GM06990 (cell line): Measurements from ENCODE around the gene SAFB.

ENCODE experiments used
- DNase-seq: peaks from one replicate; pipeline ENCODE4 v3.0.0-alpha.2; 2011; ENCODE audit not compliant: insufficient read length; ENCODE audit errors: extremely low read depth
- H3K27me3 ChIP-seq: replicated peaks from 2 replicates; pipeline ENCODE4 v1.6.0; 2011; ENCODE audit warnings: low read length; ENCODE audit not compliant: control insufficient read depth, insufficient read depth
- H3K36me3 ChIP-seq: 2 replicates; pipeline ENCODE4 v1.5.1; 2011; ENCODE audit warnings: low read length; ENCODE audit not compliant: control insufficient read depth, insufficient read depth
- H3K4me3 ChIP-seq: replicated peaks from 2 replicates; pipeline ENCODE4 v1.5.1; 2011; ENCODE audit warnings: low read depth, mild to moderate bottlenecking, control low read depth, low read length
- CTCF ChIP-seq: IDR thresholded peaks from 2 replicates; pipeline ENCODE4 v1.5.1; 2011; ENCODE audit warnings: low read length, control low read depth, mild to moderate bottlenecking, inconsistent platforms; ENCODE audit not compliant: insufficient read depth, poor library complexity, severe bottlenecking

The SAFB gene

GRCh38 chr19:5671600-5671999 is 48.7 kb downstream of the SAFB start:
- Histone ChIP-seq H3K36me3 (peaks cover 28% of the 10 kb centered on the region), H3K27me3 (no peaks in the 10 kb centered on the region), H3K4me3 (no peak overlapping the region)
- DNase-seq = no peak
- no peak for TF ChIP-seq CTCF

DNA sequence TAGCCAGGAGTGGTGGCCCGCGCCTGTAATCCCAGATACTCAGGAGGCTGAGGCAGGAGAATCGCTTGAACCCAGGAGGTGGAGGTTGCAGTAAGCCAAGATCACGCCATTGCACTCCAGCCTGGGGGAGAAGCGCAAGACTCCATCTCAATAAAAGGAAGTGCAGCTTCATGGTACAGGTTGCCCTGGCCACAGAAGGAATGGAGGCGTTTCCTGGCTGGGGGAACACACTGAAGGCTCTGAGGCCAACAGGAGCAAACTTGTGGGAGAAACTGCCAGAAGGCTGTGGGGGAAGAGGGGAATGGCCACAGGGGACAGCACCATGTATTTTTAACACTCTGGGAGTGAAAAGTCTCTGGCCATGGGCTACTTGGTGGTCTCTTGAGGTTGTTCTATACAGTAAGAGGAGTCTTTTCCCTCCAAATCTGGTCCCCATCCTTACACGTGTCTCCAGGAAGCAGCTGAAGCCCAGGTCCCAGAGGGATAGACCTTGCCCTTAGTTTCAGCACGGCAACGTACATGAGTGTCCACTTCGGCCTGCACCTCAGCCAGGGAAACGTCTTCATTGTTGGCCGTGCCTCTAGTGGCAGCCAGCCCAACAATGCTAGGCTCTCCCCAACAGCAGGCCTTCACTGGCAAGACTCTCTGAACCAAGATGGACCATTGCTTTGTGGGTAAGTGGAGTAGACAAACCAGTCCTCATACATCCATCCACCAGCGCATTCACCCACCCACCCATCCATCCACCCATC is 50.0 kb downstream of the SAFB start:
- H3K36me3 ChIP-seq = peaks cover 23% of the 10 kb centered on the region
- no peak for TF ChIP-seq CTCF
- DNase-seq = no peak
- no peaks in the 10 kb centered on the region for H3K27me3 ChIP-seq
- no peak overlapping the region for H3K4me3 ChIP-seq

- H3K27me3 ChIP-seq = no peaks in the 10 kb centered on the region
- no peak for TF ChIP-seq CTCF
- peaks cover 23% of the 10 kb centered on the region for H3K36me3 ChIP-seq
- no peak for DNase-seq
- no peak overlapping the region for H3K4me3 ChIP-seq
These were observed 50.9 kb downstream of the SAFB start for GRCh38 chr19:5673752-5674151.

DNA sequence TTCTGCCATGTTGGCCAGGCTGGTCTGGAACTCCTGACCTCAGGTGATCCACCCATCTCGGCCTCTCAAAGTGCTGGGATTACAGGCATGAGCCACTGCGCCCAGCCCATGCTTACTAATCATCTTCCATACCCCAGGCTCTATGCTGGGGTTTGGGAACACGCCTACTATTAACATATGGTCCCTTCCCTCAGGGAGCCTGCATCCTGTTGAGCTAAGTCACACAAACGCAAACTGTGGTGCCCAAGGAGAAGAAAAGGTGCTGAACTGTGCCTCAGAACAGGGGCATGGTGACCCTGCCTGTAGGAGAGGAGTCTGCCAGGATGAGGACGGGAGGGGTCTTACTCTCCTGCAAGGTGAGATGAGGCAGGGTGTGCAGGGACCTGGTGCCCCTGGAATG is 51.8 kb downstream of the SAFB start:
- no peak for TF ChIP-seq CTCF
- no peak for DNase-seq
- Histone ChIP-seq H3K36me3 (peaks cover 13% of the 10 kb centered on the region), H3K4me3 (no peak overlapping the region), H3K27me3 (no peaks in the 10 kb centered on the region)

- H3K27me3 ChIP-seq = no peaks in the 10 kb centered on the region
- peaks cover 11% of the 10 kb centered on the region for H3K36me3 ChIP-seq
These were observed 53.4 kb downstream of the SAFB start for GRCh38 chr19:5676105-5676771.

More at GRCh38 chr19:5676105-5676771, 53.4 kb downstream of the SAFB start:
- no peak overlapping the region for H3K4me3 ChIP-seq
- no peak for DNase-seq
- TF ChIP-seq CTCF = no peak
